Activated CD4-positive, alpha-beta T cell treated with anti-CD3 and anti-CD28 coated beads for 36 hours (primary cell): Measurements from ENCODE around the gene GAPDH. TPM values are rescaled to one million over a fixed set of nuclear protein-coding genes. Genes with fewer than 3 reads are reported as not detected.

Source experiments
- ATAC-seq: fragments of 200-7000 bp; cut with Tn5 transposase; one replicate; pipeline ENCODE4 v1.10.0; 2021; ENCODE audit warnings: mild to moderate bottlenecking, moderate library complexity
- CTCF ChIA-PET: fragments of 350-600 bp; sonication (Branson Sonifier 250); formaldehyde crosslinking; loops from one replicate; lab custom pipeline; 2021; ENCODE audit warnings: antibody characterized with exemption; lab: Charles Lee
- POLR2A ChIA-PET: fragments of 350-600 bp; sonication (Branson Sonifier 250); formaldehyde crosslinking; loops from one replicate; lab custom pipeline; 2021; ENCODE audit warnings: antibody characterized with exemption, inconsistent platforms; lab: Charles Lee
- DNase-seq: peaks from one replicate; pipeline ENCODE4 v3.0.0-alpha.2; 2020
- H3K27ac Mint-ChIP-seq: one replicate; pipeline ENCODE4 v1.8.0; 2021; ENCODE audit warnings: mixed read lengths
- H3K27me3 Mint-ChIP-seq: one replicate; pipeline ENCODE4 v1.8.0; 2021; ENCODE audit warnings: mixed read lengths
- H3K36me3 Mint-ChIP-seq: one replicate; pipeline ENCODE4 v1.8.0; 2021; ENCODE audit warnings: low read depth, mixed read lengths
- H3K4me1 Mint-ChIP-seq: one replicate; pipeline ENCODE4 v1.8.0; 2021; ENCODE audit warnings: mixed read lengths
- H3K4me3 Mint-ChIP-seq: one replicate; pipeline ENCODE4 v1.8.0; 2021; ENCODE audit warnings: mild to moderate bottlenecking, moderate library complexity, mixed read lengths
- H3K9me3 Mint-ChIP-seq: one replicate; pipeline ENCODE4 v1.8.0; 2021; ENCODE audit warnings: low read depth, mixed read lengths
- intact Hi-C, 2 experiments: fragments of 100-400 bp; cut with DNase I in 1 of 2; cut with micrococcal nuclease in 1 of 2; formaldehyde crosslinking; loops; one replicate each; pipeline versions ENCODE4 v1.14.2 to v1.15.1; 2022 to 2024; cut with DNase I, micrococcal nuclease
- total RNA-seq, 2 experiments: library from RNA; stranded (reverse); gene quantifications; one replicate each; pipeline ENCODE4 v1.2.3, GENCODE V29; 2021

GAPDH gene
- total RNA-seq, 2 experiments from 2014 or later: 7,289 to 9,770 TPM

GRCh38 chr12:6542209-6543009, 8.1 kb downstream of the GAPDH start:
- intact Hi-C loops: no loop called here
- Mint-ChIP-seq H3K36me3 (peaks cover 21% of the 10 kb centered on the region), H3K9me3 (no peaks in the 10 kb centered on the region), H3K27me3 (no peaks in the 10 kb centered on the region), H3K27ac (peak overlapping the region; percentile 59), H3K4me1 (peaks cover 43% of the 10 kb centered on the region), H3K4me3 (no peak overlapping the region)
- ATAC-seq: no peak
- CTCF ChIA-PET: interaction anchor here (0.5 to 9.4 kb wide), 2 partner anchors 13 to 232 kb away, joined by 3 to 141 read pairs; partner anchors contain the start of gene IFFO1
- POLR2A ChIA-PET: no interaction called here
- no peak for DNase-seq

- DNase-seq: no peak
- POLR2A ChIA-PET: interaction anchor here (1.4 kb wide), 1 partner anchor 12 kb away, joined by 4 read pairs; the partner anchor contains the start of gene GAPDH
- no peak overlapping the region for H3K27ac Mint-ChIP-seq
- ATAC-seq: no peak
- peaks cover 18% of the 10 kb centered on the region for H3K36me3 Mint-ChIP-seq
- H3K27me3 Mint-ChIP-seq: no peaks in the 10 kb centered on the region
- peaks cover 24% of the 10 kb centered on the region for H3K4me1 Mint-ChIP-seq
- intact Hi-C loops: no loop called here
- H3K4me3 Mint-ChIP-seq: no peak overlapping the region
- no peaks in the 10 kb centered on the region for H3K9me3 Mint-ChIP-seq
- CTCF ChIA-PET: interaction anchor here (0.6 to 2.9 kb wide), 3 partner anchors 8 to 13 kb away, joined by 3 to 13 read pairs (median 3); no protein-coding TSS in a partner anchor
Measured at GRCh38 chr12:6546016-6546415, 11.7 kb downstream of the GAPDH start.

GRCh38 chr12:6547566-6547965, 13.2 kb downstream of the GAPDH start:
- no peak overlapping the region for H3K4me3 Mint-ChIP-seq
- DNase-seq (no peak), ATAC-seq (no peak)
- H3K9me3 Mint-ChIP-seq: no peaks in the 10 kb centered on the region
- H3K36me3 Mint-ChIP-seq: peaks cover 18% of the 10 kb centered on the region
- POLR2A ChIA-PET: no interaction called here
- no peak overlapping the region for H3K27ac Mint-ChIP-seq
- CTCF ChIA-PET: interaction anchor here (0.5 to 2.9 kb wide), 2 partner anchors 10 to 137 kb away, joined by 3 to 13 read pairs; no protein-coding TSS in a partner anchor
- intact Hi-C loops: no loop called here
- peaks cover 20% of the 10 kb centered on the region for H3K4me1 Mint-ChIP-seq
- no peaks in the 10 kb centered on the region for H3K27me3 Mint-ChIP-seq

- ATAC-seq (no peak), DNase-seq (no peak)
- H3K27me3 Mint-ChIP-seq: no peaks in the 10 kb centered on the region
- peaks cover 23% of the 10 kb centered on the region for H3K4me1 Mint-ChIP-seq
- no peaks in the 10 kb centered on the region for H3K9me3 Mint-ChIP-seq
- intact Hi-C loops: no loop called here
- no peak overlapping the region for H3K27ac Mint-ChIP-seq
- CTCF ChIA-PET: interaction anchor here (2.9 kb wide), 1 partner anchor 10 kb away, joined by 13 read pairs; no protein-coding TSS in a partner anchor
- POLR2A ChIA-PET: no interaction called here
- peaks cover 18% of the 10 kb centered on the region for H3K36me3 Mint-ChIP-seq
- H3K4me3 Mint-ChIP-seq: no peak overlapping the region
Measured at GRCh38 chr12:6547987-6548386, 13.7 kb downstream of the GAPDH start.

- ChIA-PET CTCF (interaction anchor here (1.5 to 13.6 kb wide), 2 partner anchors 10 to 135 kb away, joined by 5 to 141 read pairs; partner anchors contain the start of gene GAPDH), POLR2A (no interaction called here)
- Mint-ChIP-seq H3K4me1 (peaks cover 28% of the 10 kb centered on the region), H3K27ac (no peak overlapping the region), H3K27me3 (no peaks in the 10 kb centered on the region), H3K4me3 (no peak overlapping the region), H3K9me3 (no peaks in the 10 kb centered on the region), H3K36me3 (peaks cover 18% of the 10 kb centered on the region)
- intact Hi-C loops: no loop called here
- no peak for ATAC-seq
- DNase-seq: no peak
Measured at GRCh38 chr12:6548556-6548955, 14.2 kb downstream of the GAPDH start.

GRCh38 chr12:6548966-6549683, 14.8 kb downstream of the GAPDH start:
- intact Hi-C loops: no loop called here
- no peaks in the 10 kb centered on the region for H3K9me3 Mint-ChIP-seq
- H3K4me3 Mint-ChIP-seq: no peak overlapping the region
- DNase-seq (no peak), ATAC-seq (no peak)
- H3K27ac Mint-ChIP-seq: no peak overlapping the region
- POLR2A ChIA-PET: interaction anchor here (1.2 kb wide), 1 partner anchor 14 kb away, joined by 4 read pairs; no protein-coding TSS in a partner anchor
- CTCF ChIA-PET: interaction anchor here (1.0 to 13.6 kb wide), 4 partner anchors 11 to 135 kb away, joined by 3 to 141 read pairs (median 5); partner anchors contain the start of gene GAPDH
- H3K4me1 Mint-ChIP-seq: peaks cover 33% of the 10 kb centered on the region
- no peaks in the 10 kb centered on the region for H3K27me3 Mint-ChIP-seq
- peaks cover 18% of the 10 kb centered on the region for H3K36me3 Mint-ChIP-seq

GRCh38 chr12:6549684-6550151, 15.4 kb downstream of the GAPDH start:
- DNase-seq: no peak
- no peak for ATAC-seq
- H3K4me3 Mint-ChIP-seq: no peak overlapping the region
- H3K27ac Mint-ChIP-seq: no peak overlapping the region
- no peaks in the 10 kb centered on the region for H3K9me3 Mint-ChIP-seq
- ChIA-PET POLR2A (interaction anchor here (1.2 kb wide), 1 partner anchor 15 kb away, joined by 4 read pairs; no protein-coding TSS in a partner anchor), CTCF (interaction anchor here (1.0 to 13.6 kb wide), 4 partner anchors 11 to 134 kb away, joined by 3 to 141 read pairs (median 5); partner anchors contain the start of gene GAPDH)
- no peaks in the 10 kb centered on the region for H3K27me3 Mint-ChIP-seq
- peaks cover 39% of the 10 kb centered on the region for H3K4me1 Mint-ChIP-seq
- intact Hi-C loops: loop anchor here in 1 of 2 experiments (5.0 kb wide), 1 partner anchor 212 kb away; no protein-coding TSS in a partner anchor
- H3K36me3 Mint-ChIP-seq: peaks cover 14% of the 10 kb centered on the region

GRCh38 chr12:6550294-6551062, 16.2 kb downstream of the GAPDH start:
- Mint-ChIP-seq H3K27ac (no peak overlapping the region), H3K27me3 (no peaks in the 10 kb centered on the region), H3K4me3 (no peak overlapping the region), H3K4me1 (peaks cover 44% of the 10 kb centered on the region), H3K36me3 (peaks cover 20% of the 10 kb centered on the region), H3K9me3 (no peaks in the 10 kb centered on the region)
- POLR2A ChIA-PET: interaction anchor here (1.2 to 1.5 kb wide), 2 partner anchors 16 to 18 kb away, joined by 4 to 7 read pairs; no protein-coding TSS in a partner anchor
- intact Hi-C loops: loop anchor here in 1 of 2 experiments (5.0 kb wide), 1 partner anchor 213 kb away; no protein-coding TSS in a partner anchor
- DNase-seq: no peak
- CTCF ChIA-PET: interaction anchor here (0.8 to 13.6 kb wide), 6 partner anchors 12 to 166 kb away, joined by 3 to 141 read pairs (median 4); partner anchors contain the start of gene GAPDH
- no peak for ATAC-seq

- DNase-seq (no peak), ATAC-seq (no peak)
- peaks cover 16% of the 10 kb centered on the region for H3K36me3 Mint-ChIP-seq
- peaks cover 44% of the 10 kb centered on the region for H3K4me1 Mint-ChIP-seq
- H3K27ac Mint-ChIP-seq: no peak overlapping the region
- intact Hi-C loops: loop anchor here in 1 of 2 experiments (5.0 kb wide), 1 partner anchor 214 kb away; no protein-coding TSS in a partner anchor
- ChIA-PET POLR2A (interaction anchor here (1.5 kb wide), 1 partner anchor 19 kb away, joined by 7 read pairs; no protein-coding TSS in a partner anchor), CTCF (interaction anchor here (0.8 to 13.6 kb wide), 4 partner anchors 13 to 221 kb away, joined by 3 to 141 read pairs (median 3); partner anchors contain the start of gene GAPDH)
- no peaks in the 10 kb centered on the region for H3K9me3 Mint-ChIP-seq
- H3K27me3 Mint-ChIP-seq: no peaks in the 10 kb centered on the region
- H3K4me3 Mint-ChIP-seq: no peak overlapping the region
Measured at GRCh38 chr12:6551063-6551461, 16.7 kb downstream of the GAPDH start.
